GM10248 (cell line): ENCODE data around the gene CNTN6.
A peak's percentile ranks its signal among the peaks of the same experiment; 100 is the strongest.

ENCODE experiments used
- CTCF ChIA-PET: fragments of 300-600 bp; sonication (Branson Sonifier 250); formaldehyde crosslinking; extraction: SDS; loops from one replicate; lab custom pipeline; 2021; ENCODE audit warnings: antibody characterized with exemption; lab: Yijun Ruan, JAX
- POLR2A ChIA-PET: fragments of 350-650 bp; sonication (Branson Sonifier 250); formaldehyde crosslinking; extraction: SDS; loops from one replicate; lab custom pipeline; 2020; ENCODE audit warnings: antibody characterized with exemption; lab: Yijun Ruan, JAX
- DNase-seq: peaks from one replicate; pipeline ENCODE4 v3.0.0; 2012; ENCODE audit errors: extremely low spot score
- TF ChIP-seq, protein P1 (sequence below): IDR thresholded peaks from 2 replicates; pipeline ENCODE4 v1.5.1; 2012; ENCODE audit warnings: mild to moderate bottlenecking, low read depth; ENCODE audit errors: extremely low read depth, missing control alignments, control extremely low read depth

CNTN6 gene

DNA sequence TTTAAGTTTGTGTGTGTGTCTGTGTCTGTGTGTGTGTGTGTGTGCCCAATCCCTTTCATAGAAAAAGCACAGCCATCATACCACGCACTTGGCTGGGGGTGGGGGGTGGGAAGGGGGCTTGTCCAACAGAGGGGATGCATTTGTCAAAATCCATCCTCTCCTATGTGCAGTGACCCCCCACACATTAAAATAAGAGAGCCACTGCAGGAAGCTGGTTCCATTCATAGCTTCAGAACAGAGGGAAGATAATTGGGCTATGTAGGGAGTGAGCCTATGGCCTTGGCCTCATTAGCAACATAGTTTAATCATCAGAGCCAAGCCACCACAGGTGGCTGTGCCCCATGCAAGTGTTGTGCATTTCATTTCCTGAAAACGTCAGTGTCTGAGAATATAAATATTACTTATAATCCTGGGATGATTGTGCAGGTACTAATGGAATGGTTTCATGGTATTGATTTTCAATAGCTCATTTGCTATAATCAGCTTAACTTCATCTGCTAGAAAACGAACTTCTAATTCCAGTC is 330.8 kb downstream of the CNTN6 start:
- no peak for DNase-seq
- TF ChIP-seq, protein P1, sequence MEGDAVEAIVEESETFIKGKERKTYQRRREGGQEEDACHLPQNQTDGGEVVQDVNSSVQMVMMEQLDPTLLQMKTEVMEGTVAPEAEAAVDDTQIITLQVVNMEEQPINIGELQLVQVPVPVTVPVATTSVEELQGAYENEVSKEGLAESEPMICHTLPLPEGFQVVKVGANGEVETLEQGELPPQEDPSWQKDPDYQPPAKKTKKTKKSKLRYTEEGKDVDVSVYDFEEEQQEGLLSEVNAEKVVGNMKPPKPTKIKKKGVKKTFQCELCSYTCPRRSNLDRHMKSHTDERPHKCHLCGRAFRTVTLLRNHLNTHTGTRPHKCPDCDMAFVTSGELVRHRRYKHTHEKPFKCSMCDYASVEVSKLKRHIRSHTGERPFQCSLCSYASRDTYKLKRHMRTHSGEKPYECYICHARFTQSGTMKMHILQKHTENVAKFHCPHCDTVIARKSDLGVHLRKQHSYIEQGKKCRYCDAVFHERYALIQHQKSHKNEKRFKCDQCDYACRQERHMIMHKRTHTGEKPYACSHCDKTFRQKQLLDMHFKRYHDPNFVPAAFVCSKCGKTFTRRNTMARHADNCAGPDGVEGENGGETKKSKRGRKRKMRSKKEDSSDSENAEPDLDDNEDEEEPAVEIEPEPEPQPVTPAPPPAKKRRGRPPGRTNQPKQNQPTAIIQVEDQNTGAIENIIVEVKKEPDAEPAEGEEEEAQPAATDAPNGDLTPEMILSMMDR: no peak
- POLR2A ChIA-PET: no interaction called here
- CTCF ChIA-PET: interaction anchor here (1.2 to 2.2 kb wide), 2 partner anchors 11 to 23 kb away, joined by 3 to 9 read pairs; no protein-coding TSS in a partner anchor

DNA sequence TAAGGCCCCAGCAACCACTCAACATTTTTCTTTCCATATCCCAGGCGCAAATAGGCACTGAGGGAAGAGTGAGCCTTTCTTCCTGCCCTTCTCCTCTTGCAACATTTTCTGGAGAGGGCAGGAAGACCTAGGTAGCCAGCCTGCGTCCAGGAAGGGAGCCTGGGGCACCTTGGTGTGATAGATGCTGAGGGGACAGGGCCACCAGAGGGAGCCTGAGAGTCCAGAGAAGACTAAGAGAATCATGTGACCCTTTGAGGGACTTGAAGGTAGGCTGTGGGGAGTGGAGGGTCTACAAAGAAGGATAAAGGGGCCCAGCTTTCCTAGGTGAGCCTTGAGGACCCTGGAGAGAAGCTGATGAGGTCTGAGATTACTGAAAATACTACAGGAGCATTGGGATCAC is 346.6 kb downstream of the CNTN6 start:
- POLR2A ChIA-PET: no interaction called here
- no peak for DNase-seq
- TF ChIP-seq, protein P1: peak; percentile 24
- CTCF ChIA-PET: interaction anchor here (1.0 kb wide), 1 partner anchor 9 kb away, joined by 4 read pairs; no protein-coding TSS in a partner anchor

DNA sequence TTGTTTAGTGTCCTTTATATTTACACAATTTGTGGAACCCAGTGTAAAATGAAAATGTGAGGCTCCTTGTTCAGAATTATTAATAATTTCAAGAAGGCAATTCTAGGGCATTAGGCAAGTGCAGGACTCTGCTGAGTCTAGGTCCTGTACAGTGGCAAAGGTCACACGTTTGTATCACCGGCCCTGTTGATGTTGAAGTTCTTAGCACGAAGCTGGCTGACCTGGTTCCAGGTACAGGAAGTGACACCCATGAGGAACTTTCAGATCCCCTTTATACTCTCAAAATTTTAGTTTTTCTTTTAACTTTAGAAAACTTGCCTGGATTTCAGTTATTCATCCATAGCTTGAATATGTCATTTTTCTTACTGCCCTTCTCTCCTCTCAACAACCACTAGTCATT is 349.4 kb downstream of the CNTN6 start:
- POLR2A ChIA-PET: no interaction called here
- no peak for DNase-seq
- CTCF ChIA-PET: interaction anchor here (1.2 kb wide), 1 partner anchor 13 kb away, joined by 3 read pairs; no protein-coding TSS in a partner anchor
- TF ChIP-seq, protein P1: no peak

DNA sequence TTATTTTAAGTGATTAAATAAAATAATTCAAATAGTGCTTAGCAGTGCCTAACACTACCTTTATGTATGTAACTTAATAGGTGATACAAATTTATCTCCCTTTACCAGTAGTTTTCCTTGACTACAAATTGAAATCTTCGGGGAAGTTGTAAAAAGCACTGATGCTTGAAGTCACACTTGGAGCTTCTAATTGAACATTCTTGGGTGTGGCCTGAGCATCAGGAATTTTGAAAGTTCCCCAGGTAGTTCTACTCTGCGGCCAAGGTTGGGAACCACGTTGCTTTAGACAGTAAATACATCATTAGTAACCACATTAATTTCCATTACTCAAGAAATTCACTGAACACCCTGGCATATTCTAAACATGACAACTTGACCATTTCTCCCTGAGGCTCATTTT is 351.4 kb downstream of the CNTN6 start:
- no peak for DNase-seq
- TF ChIP-seq, protein P1: no peak
- CTCF ChIA-PET: no interaction called here
- POLR2A ChIA-PET: no interaction called here

DNA sequence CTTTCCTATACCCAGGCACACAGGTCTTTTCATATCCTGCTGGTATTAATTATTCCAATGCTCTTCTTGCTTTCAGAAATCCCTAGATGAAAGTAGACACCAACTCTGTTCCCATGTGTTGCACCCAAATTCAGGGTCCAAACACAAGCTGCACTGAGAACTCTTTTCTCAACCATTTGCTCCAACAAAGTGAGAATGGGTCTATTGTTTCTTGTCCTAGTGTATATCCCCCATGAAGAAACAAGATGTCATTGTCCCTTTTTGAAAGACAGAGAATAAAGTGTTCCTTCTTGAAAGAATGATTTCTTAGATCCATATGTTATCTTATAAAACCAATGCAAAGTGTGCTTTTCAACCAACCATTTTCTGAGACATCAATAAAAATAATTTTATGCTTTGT is 353.7 kb downstream of the CNTN6 start:
- ChIA-PET POLR2A (no interaction called here), CTCF (no interaction called here)
- no peak for DNase-seq
- TF ChIP-seq, protein P1: no peak

DNA sequence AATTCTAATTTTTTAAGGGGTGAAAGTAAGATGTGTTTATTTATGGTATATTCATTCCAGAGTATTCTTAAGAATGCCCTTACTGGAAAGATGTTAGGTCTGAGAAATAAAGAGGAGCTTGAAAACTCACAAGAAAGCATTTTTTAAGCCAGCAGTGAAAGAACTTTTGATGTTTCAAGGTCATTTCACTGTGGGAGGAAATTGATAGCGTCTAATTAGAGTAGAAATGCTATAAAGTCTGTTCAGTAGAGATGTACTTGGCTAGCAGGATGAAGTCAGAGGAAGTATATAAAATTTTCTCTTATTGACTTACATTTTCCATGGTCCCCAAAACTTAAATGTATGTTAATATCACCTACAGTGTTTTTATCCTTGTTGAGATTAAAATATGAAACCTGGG is 354.6 kb downstream of the CNTN6 start:
- ChIA-PET CTCF (no interaction called here), POLR2A (no interaction called here)
- DNase-seq: no peak
- TF ChIP-seq, protein P1: no peak
